WTC11 (cell line): ENCODE results near the gene NR3C2. TPM values are rescaled to one million over a fixed set of nuclear protein-coding genes. Genes with fewer than 3 reads are reported as not detected.

Experiments
- ATAC-seq: fragments of 200-7000 bp; cut with Tn5 transposase; 2 replicates; pipeline ENCODE4 v1.10.0; 2021; ENCODE audit warnings: mild to moderate bottlenecking, moderate library complexity
- CTCF ChIA-PET: fragments of 300-600 bp; sonication (Branson Sonifier 250); formaldehyde crosslinking; loops from one replicate; lab custom pipeline; 2021; ENCODE audit warnings: antibody characterized with exemption; lab: Charles Lee
- POLR2A ChIA-PET: fragments of 350-600 bp; sonication (Branson Sonifier 250); formaldehyde crosslinking; loops from one replicate; lab custom pipeline; 2021; ENCODE audit warnings: antibody characterized with exemption; lab: Charles Lee
- DNase-seq: peaks from one replicate; pipeline ENCODE4 v3.0.0; 2021; ENCODE audit warnings: low spot score
- H3K27ac Mint-ChIP-seq: 2 replicates; pipeline ENCODE4 v1.8.0; 2021; ENCODE audit warnings: mixed read lengths
- H3K27me3 Mint-ChIP-seq: 2 replicates; pipeline ENCODE4 v1.8.0; 2021; ENCODE audit warnings: low read depth, mild to moderate bottlenecking, moderate library complexity, mixed read lengths
- H3K36me3 Mint-ChIP-seq: 2 replicates; pipeline ENCODE4 v1.8.0; 2021; ENCODE audit warnings: mixed read lengths
- H3K4me1 Mint-ChIP-seq: 2 replicates; pipeline ENCODE4 v1.8.0; 2022; ENCODE audit warnings: mixed read lengths
- H3K4me3 Mint-ChIP-seq: 2 replicates; pipeline ENCODE4 v1.8.0; 2021; ENCODE audit warnings: mild to moderate bottlenecking, moderate library complexity, mixed read lengths
- H3K9me3 Mint-ChIP-seq: 2 replicates; pipeline ENCODE4 v1.8.0; 2021; ENCODE audit warnings: mixed read lengths
- ATF1 ChIP-seq: sonication (generic); formaldehyde crosslinking; IDR thresholded peaks from 2 replicates; pipeline ENCODE4 v1.8.1; 2023; ENCODE audit warnings: mild to moderate bottlenecking, moderate library complexity, missing genetic modification reagents
- ATF3 ChIP-seq: sonication (generic); formaldehyde crosslinking; conservative IDR thresholded peaks from 2 replicates; pipeline ENCODE4 v1.8.1; 2022; ENCODE audit warnings: mild to moderate bottlenecking, missing genetic modification reagents
- ATF6 ChIP-seq: sonication (generic); formaldehyde crosslinking; IDR thresholded peaks from 2 replicates; pipeline ENCODE4 v1.8.1; 2023; ENCODE audit warnings: mild to moderate bottlenecking, missing genetic modification reagents
- CTCF ChIP-seq: fragments of 200-600 bp; IDR thresholded peaks from 2 replicates; pipeline ENCODE4 v1.8.0; 2022; ENCODE audit warnings: antibody characterized with exemption
- E2F1 ChIP-seq: sonication (generic); formaldehyde crosslinking; IDR thresholded peaks from 2 replicates; pipeline ENCODE4 v1.8.0; 2022; ENCODE audit warnings: mild to moderate bottlenecking, missing genetic modification reagents
- E2F4 ChIP-seq: sonication (generic); formaldehyde crosslinking; IDR thresholded peaks from 2 replicates; pipeline ENCODE4 v1.8.1; 2022; ENCODE audit warnings: low read depth, mild to moderate bottlenecking, moderate library complexity, missing genetic modification reagents, borderline replicate concordance
- FOXP4 ChIP-seq: sonication (generic); formaldehyde crosslinking; IDR thresholded peaks from 2 replicates; pipeline ENCODE4 v1.8.0; 2022; ENCODE audit warnings: mild to moderate bottlenecking, missing genetic modification reagents
- GABPB1 ChIP-seq: sonication (generic); formaldehyde crosslinking; IDR thresholded peaks from 2 replicates; pipeline ENCODE4 v1.8.1; 2023; ENCODE audit warnings: mild to moderate bottlenecking, missing genetic modification reagents
- JUN ChIP-seq: sonication (generic); formaldehyde crosslinking; IDR thresholded peaks from 2 replicates; pipeline ENCODE4 v1.8.0; 2023; ENCODE audit warnings: mild to moderate bottlenecking, missing genetic modification reagents
- KAT7 ChIP-seq: sonication (generic); formaldehyde crosslinking; IDR thresholded peaks from 2 replicates; pipeline ENCODE4 v1.8.1; 2023; ENCODE audit warnings: missing genetic modification reagents, mild to moderate bottlenecking, borderline replicate concordance
- NR1H2 ChIP-seq: sonication (generic); formaldehyde crosslinking; IDR thresholded peaks from 2 replicates; pipeline ENCODE4 v1.9.0; 2021; ENCODE audit warnings: mild to moderate bottlenecking, moderate library complexity, missing genetic modification reagents
- STAT6 ChIP-seq: sonication (generic); formaldehyde crosslinking; conservative IDR thresholded peaks from 2 replicates; pipeline ENCODE4 v1.8.1; 2023; ENCODE audit warnings: mild to moderate bottlenecking, low read depth, missing genetic modification reagents, moderate library complexity
- TEAD4 ChIP-seq: sonication (generic); formaldehyde crosslinking; IDR thresholded peaks from 2 replicates; pipeline ENCODE4 v1.8.0; 2022; ENCODE audit warnings: mild to moderate bottlenecking, missing genetic modification reagents
- USF2 ChIP-seq: sonication (generic); formaldehyde crosslinking; IDR thresholded peaks from 2 replicates; pipeline ENCODE4 v1.8.1; 2023; ENCODE audit warnings: mild to moderate bottlenecking, missing genetic modification reagents, moderate library complexity
- ZNF263 ChIP-seq: sonication (generic); formaldehyde crosslinking; IDR thresholded peaks from 2 replicates; pipeline ENCODE4 v1.8.1; 2022; ENCODE audit warnings: low read depth, mild to moderate bottlenecking, moderate library complexity, missing genetic modification reagents
- ZNF512 ChIP-seq: sonication (generic); formaldehyde crosslinking; IDR thresholded peaks from 2 replicates; pipeline ENCODE4 v1.8.1; 2022; ENCODE audit warnings: missing genetic modification reagents, borderline replicate concordance
- total RNA-seq: library from RNA; stranded (reverse); gene quantifications from 3 replicates; pipeline ENCODE4 v1.2.3, GENCODE V29; 2021

The NR3C2 gene
- total RNA-seq, 1 experiment from 2014 or later: 2.8 TPM

- 0 out of 2 replicates have a peak, but pooled peaks have one; percentile 26 for ATAC-seq
- POLR2A ChIA-PET: no interaction called here
- no peak for TF ChIP-seq FOXP4 (CRISPR knock-in tag)
- TF ChIP-seq STAT6: no peak
- no peak for TF ChIP-seq ZNF263 (CRISPR knock-in tag)
- TF ChIP-seq E2F1: no peak
- no peak for TF ChIP-seq ATF1
- TF ChIP-seq E2F4: no peak
- TF ChIP-seq, all 79 proteins: peak for 0
- peaks cover 7% of the 10 kb centered on the region for H3K4me1 Mint-ChIP-seq
- DNase-seq: no peak
- H3K9me3 Mint-ChIP-seq: no peaks in the 10 kb centered on the region
- no peaks in the 10 kb centered on the region for H3K27me3 Mint-ChIP-seq
- no peaks in the 10 kb centered on the region for H3K36me3 Mint-ChIP-seq
- H3K27ac Mint-ChIP-seq: no peak overlapping the region
- no peak overlapping the region for H3K4me3 Mint-ChIP-seq
- CTCF ChIA-PET: no interaction called here
Measured at GRCh38 chr4:148405161-148405893, 36.9 kb downstream of the NR3C2 start.

- ATAC-seq (no peak), DNase-seq (no peak)
- POLR2A ChIA-PET: no interaction called here
- no peaks in the 10 kb centered on the region for H3K27me3 Mint-ChIP-seq
- peaks cover 9% of the 10 kb centered on the region for H3K9me3 Mint-ChIP-seq
- CTCF ChIA-PET: no interaction called here
- no peaks in the 10 kb centered on the region for H3K36me3 Mint-ChIP-seq
- TF ChIP-seq ATF3 (CRISPR knock-in tag): no peak
- H3K4me3 Mint-ChIP-seq: no peak overlapping the region
- no peak overlapping the region for H3K27ac Mint-ChIP-seq
- peaks cover 13% of the 10 kb centered on the region for H3K4me1 Mint-ChIP-seq
Measured at GRCh38 chr4:148398988-148399387, 43.2 kb downstream of the NR3C2 start.

GRCh38 chr4:148397771-148398170, 44.4 kb downstream of the NR3C2 start:
- Mint-ChIP-seq H3K4me3 (no peak overlapping the region), H3K4me1 (peaks cover 13% of the 10 kb centered on the region), H3K9me3 (peaks cover 9% of the 10 kb centered on the region), H3K27me3 (no peaks in the 10 kb centered on the region), H3K27ac (peak overlapping the region; percentile 53), H3K36me3 (no peaks in the 10 kb centered on the region)
- ATAC-seq: no peak
- CTCF ChIA-PET: no interaction called here
- POLR2A ChIA-PET: no interaction called here
- no peak for DNase-seq
- TF ChIP-seq ZNF512 (CRISPR knock-in tag) (no peak), GABPB1 (CRISPR knock-in tag) (no peak), NR1H2 (CRISPR knock-in tag) (no peak), KAT7 (CRISPR knock-in tag) (no peak), JUN (CRISPR knock-in tag) (no peak), CTCF (no peak), TEAD4 (no peak), USF2 (CRISPR knock-in tag) (no peak), ATF6 (CRISPR knock-in tag) (no peak)
